H7 (cell line): ENCODE data around the gene FHOD3. TPM values are rescaled to one million over a fixed set of nuclear protein-coding genes. Genes with fewer than 3 reads are reported as not detected.

Experiments
- DNase-seq: peaks from one replicate; pipeline ENCODE4 v3.0.0; 2012
- H3K27me3 ChIP-seq: 2 replicates; pipeline ENCODE4 v1.6.0; 2011; ENCODE audit warnings: mild to moderate bottlenecking, low read length; ENCODE audit not compliant: control insufficient read depth, insufficient read depth
- H3K36me3 ChIP-seq: replicated peaks from 2 replicates; pipeline ENCODE4 v1.5.1; 2011; ENCODE audit warnings: low read length; ENCODE audit not compliant: control insufficient read depth, insufficient read depth
- H3K4me3 ChIP-seq: 2 replicates; pipeline ENCODE4 v1.5.1; 2011; ENCODE audit warnings: low read depth, mild to moderate bottlenecking, control low read depth, low read length, moderate library complexity; ENCODE audit not compliant: insufficient read depth
- total RNA-seq: library from RNA; depleted of rRNA; stranded (reverse); fragments of >200 nt; shearing (Covaris generic); gene quantifications from 2 replicates; pipeline ENCODE4 v1.2.3, GENCODE V29; 2014

The FHOD3 gene
- total RNA-seq, 1 experiment from 2014 or later = 1.8 TPM

- Histone ChIP-seq H3K4me3 (no peak overlapping the region), H3K27me3 (no peaks in the 10 kb centered on the region), H3K36me3 (no peaks in the 10 kb centered on the region)
- DNase-seq = no peak
Observed at GRCh38 chr18:36640021-36640952, 342.8 kb downstream of the FHOD3 start.

- Histone ChIP-seq H3K4me3 (no peak overlapping the region), H3K36me3 (no peaks in the 10 kb centered on the region), H3K27me3 (no peaks in the 10 kb centered on the region)
- no peak for DNase-seq
Observed at GRCh38 chr18:36643061-36643460, 345.5 kb downstream of the FHOD3 start.

- Histone ChIP-seq H3K4me3 (no peak overlapping the region), H3K36me3 (no peaks in the 10 kb centered on the region), H3K27me3 (no peaks in the 10 kb centered on the region)
- no peak for DNase-seq
Observed at GRCh38 chr18:36648803-36649202, 351.3 kb downstream of the FHOD3 start.

- H3K36me3 ChIP-seq = no peaks in the 10 kb centered on the region
- H3K27me3 ChIP-seq = no peaks in the 10 kb centered on the region
- peak; percentile 47 for DNase-seq
- no peak overlapping the region for H3K4me3 ChIP-seq
Observed at GRCh38 chr18:36649205-36649604, 351.7 kb downstream of the FHOD3 start.

- no peak for DNase-seq
- Histone ChIP-seq H3K36me3 (no peaks in the 10 kb centered on the region), H3K4me3 (no peak overlapping the region), H3K27me3 (no peaks in the 10 kb centered on the region)
Observed at GRCh38 chr18:36650266-36650665, 352.8 kb downstream of the FHOD3 start.

GRCh38 chr18:36650906-36651305 lies 353.4 kb downstream of the FHOD3 start:
- Histone ChIP-seq H3K4me3 (no peak overlapping the region), H3K27me3 (no peaks in the 10 kb centered on the region), H3K36me3 (no peaks in the 10 kb centered on the region)
- no peak for DNase-seq

GRCh38 chr18:36652503-36652902 lies 355.0 kb downstream of the FHOD3 start:
- no peaks in the 10 kb centered on the region for H3K36me3 ChIP-seq
- DNase-seq = no peak

GRCh38 chr18:36653141-36653869 lies 355.8 kb downstream of the FHOD3 start:
- Histone ChIP-seq H3K27me3 (no peaks in the 10 kb centered on the region), H3K4me3 (no peak overlapping the region), H3K36me3 (no peaks in the 10 kb centered on the region)
- no peak for DNase-seq

More at GRCh38 chr18:36652503-36652902, 355.0 kb downstream of the FHOD3 start:
- no peak overlapping the region for H3K4me3 ChIP-seq
- no peaks in the 10 kb centered on the region for H3K27me3 ChIP-seq

GRCh38 chr18:36653870-36654269 lies 356.4 kb downstream of the FHOD3 start:
- Histone ChIP-seq H3K27me3 (no peaks in the 10 kb centered on the region), H3K4me3 (no peak overlapping the region), H3K36me3 (no peaks in the 10 kb centered on the region)
- no peak for DNase-seq

GRCh38 chr18:36655074-36655473 lies 357.6 kb downstream of the FHOD3 start:
- Histone ChIP-seq H3K36me3 (no peaks in the 10 kb centered on the region), H3K4me3 (no peak overlapping the region)
- DNase-seq = no peak

GRCh38 chr18:36655930-36656329 lies 358.4 kb downstream of the FHOD3 start:
- no peaks in the 10 kb centered on the region for H3K36me3 ChIP-seq
- DNase-seq = no peak
- H3K27me3 ChIP-seq = no peaks in the 10 kb centered on the region
- no peak overlapping the region for H3K4me3 ChIP-seq

More at GRCh38 chr18:36655074-36655473, 357.6 kb downstream of the FHOD3 start:
- no peaks in the 10 kb centered on the region for H3K27me3 ChIP-seq

GRCh38 chr18:36658611-36659010 lies 361.1 kb downstream of the FHOD3 start:
- Histone ChIP-seq H3K4me3 (no peak overlapping the region), H3K36me3 (no peaks in the 10 kb centered on the region), H3K27me3 (no peaks in the 10 kb centered on the region)
- no peak for DNase-seq

GRCh38 chr18:36660311-36660710 lies 362.8 kb downstream of the FHOD3 start:
- H3K27me3 ChIP-seq = no peaks in the 10 kb centered on the region
- H3K36me3 ChIP-seq = no peaks in the 10 kb centered on the region
- H3K4me3 ChIP-seq = no peak overlapping the region
- no peak for DNase-seq

- Histone ChIP-seq H3K36me3 (no peaks in the 10 kb centered on the region), H3K27me3 (no peaks in the 10 kb centered on the region), H3K4me3 (no peak overlapping the region)
- peak; percentile 52 for DNase-seq
Observed at GRCh38 chr18:36661999-36662398, 364.5 kb downstream of the FHOD3 start.

GRCh38 chr18:36663312-36663711 lies 365.8 kb downstream of the FHOD3 start:
- Histone ChIP-seq H3K36me3 (no peaks in the 10 kb centered on the region), H3K4me3 (no peak overlapping the region), H3K27me3 (no peaks in the 10 kb centered on the region)
- DNase-seq = no peak
